DND-41 (cell line): ENCODE measurements around the gene UTP11.
A peak's percentile ranks its signal among the peaks of the same experiment; 100 is the strongest.

Source experiments
- EZH2 ChIP-seq: IDR thresholded peaks from 3 replicates; pipeline ENCODE4 v1.6.1; 2012; ENCODE audit warnings: borderline replicate concordance, low read depth, mild to moderate bottlenecking, moderate library complexity, low read length, inconsistent platforms; ENCODE audit not compliant: severe bottlenecking
- TF ChIP-seq, protein P1 (sequence below): IDR thresholded peaks from 2 replicates; pipeline ENCODE4 v1.5.1; 2012; ENCODE audit warnings: borderline replicate concordance, low read length, moderate library complexity, mild to moderate bottlenecking; ENCODE audit not compliant: poor library complexity, severe bottlenecking; ENCODE audit errors: extremely low read depth

DNA sequence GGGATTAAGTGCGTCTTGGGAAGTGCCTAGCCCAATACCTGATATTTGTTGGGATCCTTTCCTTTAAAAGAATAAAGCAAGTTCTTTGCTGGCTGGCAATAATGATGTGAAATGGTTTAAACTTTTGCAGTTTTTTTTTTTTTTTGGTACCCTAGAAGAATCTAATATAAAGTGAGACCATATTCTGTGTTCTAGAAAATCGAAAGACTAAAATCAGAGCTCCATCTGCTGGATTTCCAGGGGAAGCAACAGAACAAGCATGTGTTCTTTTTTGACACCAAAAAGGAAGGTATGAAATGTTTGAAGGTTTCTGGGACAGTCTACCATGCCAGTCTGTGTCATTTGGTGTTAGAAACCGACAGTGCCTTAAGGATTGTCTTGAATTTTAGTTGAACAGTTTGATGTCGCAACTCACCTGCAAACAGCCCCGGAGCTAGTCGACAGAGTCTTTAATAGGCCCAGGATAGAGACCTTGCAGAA is 6.4 kb downstream of the UTP11 start:
- TF ChIP-seq, protein P1, sequence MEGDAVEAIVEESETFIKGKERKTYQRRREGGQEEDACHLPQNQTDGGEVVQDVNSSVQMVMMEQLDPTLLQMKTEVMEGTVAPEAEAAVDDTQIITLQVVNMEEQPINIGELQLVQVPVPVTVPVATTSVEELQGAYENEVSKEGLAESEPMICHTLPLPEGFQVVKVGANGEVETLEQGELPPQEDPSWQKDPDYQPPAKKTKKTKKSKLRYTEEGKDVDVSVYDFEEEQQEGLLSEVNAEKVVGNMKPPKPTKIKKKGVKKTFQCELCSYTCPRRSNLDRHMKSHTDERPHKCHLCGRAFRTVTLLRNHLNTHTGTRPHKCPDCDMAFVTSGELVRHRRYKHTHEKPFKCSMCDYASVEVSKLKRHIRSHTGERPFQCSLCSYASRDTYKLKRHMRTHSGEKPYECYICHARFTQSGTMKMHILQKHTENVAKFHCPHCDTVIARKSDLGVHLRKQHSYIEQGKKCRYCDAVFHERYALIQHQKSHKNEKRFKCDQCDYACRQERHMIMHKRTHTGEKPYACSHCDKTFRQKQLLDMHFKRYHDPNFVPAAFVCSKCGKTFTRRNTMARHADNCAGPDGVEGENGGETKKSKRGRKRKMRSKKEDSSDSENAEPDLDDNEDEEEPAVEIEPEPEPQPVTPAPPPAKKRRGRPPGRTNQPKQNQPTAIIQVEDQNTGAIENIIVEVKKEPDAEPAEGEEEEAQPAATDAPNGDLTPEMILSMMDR = peak; percentile 70
- no peak for TF ChIP-seq EZH2
